Pancreas (tissue), 10 donors: ENCODE data around the gene PAK1. TPM values are rescaled to one million over a fixed set of nuclear protein-coding genes. Genes with fewer than 3 reads are reported as not detected.

ENCODE experiments used
- ATAC-seq, 4 donors: fragments of 200-7000 bp; cut with Tn5 transposase; one replicate each; pipeline versions ENCODE4 v1.8.0 to v1.9.1; 2020; ENCODE audit warnings: mild to moderate bottlenecking in 4 of 4, moderate library complexity in 4 of 4
- DNase-seq, 6 donors: peaks; one replicate each; pipeline ENCODE4 v3.0.0-alpha.2; 2020
- FAIRE-seq: peaks from 2 replicates; lab custom pipeline; 2012; peaks lifted over from hg19 to GRCh38; lab: Jason Lieb, UNC
- H3K27ac ChIP-seq, 4 donors: fragments of 200-600 bp; sonication (generic); 1 replicate in 3 of 4; 2 replicates in 1 of 4; pipeline versions ENCODE4 v1.5.0 to v1.8.0; 2020
- H3K27me3 ChIP-seq, 4 donors: fragments of 200-600 bp; one replicate each; pipeline ENCODE4 v1.8.0; 2021
- H3K36me3 ChIP-seq, 3 donors: fragments of 200-600 bp; sonication (generic) in 1 of 3; one replicate each; pipeline versions ENCODE4 v1.5.0 to v1.8.0; 2020 to 2021
- H3K4me1 ChIP-seq, 3 donors: fragments of 200-600 bp; one replicate each; pipeline ENCODE4 v1.8.0; 2021
- H3K4me3 ChIP-seq, 4 donors: fragments of 200-600 bp; sonication (generic) in 2 of 4; one replicate each; pipeline versions ENCODE4 v1.5.0 to v1.8.0; 2020 to 2021
- H3K9me3 ChIP-seq, 4 donors: fragments of 200-600 bp; one replicate each; pipeline ENCODE4 v1.8.0; 2021
- WGBS, 2 donors: extraction: QIAGEN DNeasy Blood & Tissue Kit; methylation state at CpG; one replicate each; pipeline ENCODE4 v1.1.7; 2013; 5-methylcytosine and 5-hydroxymethylcytosine counted together
- intact Hi-C, 3 donors: fragments of 100-400 bp; cut with DNase I; formaldehyde crosslinking; loops; one replicate each; pipeline versions ENCODE4 v1.11.1 to v1.14.2; 2022
- polyA plus RNA-seq, 2 donors: library from polyadenylated mRNA; stranded (reverse); fragments of 200-250 nt; gene quantifications; one replicate each; pipeline ENCODE4 v1.2.3, GENCODE V29; 2013
- total RNA-seq, 6 donors: library from RNA; stranded (reverse); fragmentation: NEBNext Ultra II Directional in 4 of 6; extraction: Animal tissue kit (Norgen Biotek cat#: 25700) in 4 of 6; gene quantifications; one replicate each; pipeline versions ENCODE4 v1.2.1 to v1.2.4, GENCODE V29; 2021 to 2023
- TF ChIP-seq, protein P1 (sequence below), 4 donors: fragments of 200-600 bp; sonication (generic) in 3 of 4; IDR thresholded peaks; one replicate each; pipeline versions ENCODE4 v1.5.0 to v1.8.0; 2021; ENCODE audit warnings: antibody characterized with exemption in 4 of 4
- donor health status: healthy with polysubstance abuse.
- donor health status: DM: no; HTN: no; CAD: no; lungs with moderate emphysema.
- donor health status: DM: no; HTN: no; CAD: no.
- donor health status: control.
- donor health status: control.
- donor health status: Bipolar disorder and iron deficiency.
- donor health status: DM: yes; HTN: yes; CAD: no.
- donor health status: DM: no; HTN: no; CAD: no.
- donor health status: DM: no; HTN: no; CAD: no.
- donor health status: DM: yes; HTN: yes; CAD: no.

PAK1 gene
- total and polyA plus RNA-seq, 8 donors, result 9.0 to 40.0 (median 20.7) TPM

DNA sequence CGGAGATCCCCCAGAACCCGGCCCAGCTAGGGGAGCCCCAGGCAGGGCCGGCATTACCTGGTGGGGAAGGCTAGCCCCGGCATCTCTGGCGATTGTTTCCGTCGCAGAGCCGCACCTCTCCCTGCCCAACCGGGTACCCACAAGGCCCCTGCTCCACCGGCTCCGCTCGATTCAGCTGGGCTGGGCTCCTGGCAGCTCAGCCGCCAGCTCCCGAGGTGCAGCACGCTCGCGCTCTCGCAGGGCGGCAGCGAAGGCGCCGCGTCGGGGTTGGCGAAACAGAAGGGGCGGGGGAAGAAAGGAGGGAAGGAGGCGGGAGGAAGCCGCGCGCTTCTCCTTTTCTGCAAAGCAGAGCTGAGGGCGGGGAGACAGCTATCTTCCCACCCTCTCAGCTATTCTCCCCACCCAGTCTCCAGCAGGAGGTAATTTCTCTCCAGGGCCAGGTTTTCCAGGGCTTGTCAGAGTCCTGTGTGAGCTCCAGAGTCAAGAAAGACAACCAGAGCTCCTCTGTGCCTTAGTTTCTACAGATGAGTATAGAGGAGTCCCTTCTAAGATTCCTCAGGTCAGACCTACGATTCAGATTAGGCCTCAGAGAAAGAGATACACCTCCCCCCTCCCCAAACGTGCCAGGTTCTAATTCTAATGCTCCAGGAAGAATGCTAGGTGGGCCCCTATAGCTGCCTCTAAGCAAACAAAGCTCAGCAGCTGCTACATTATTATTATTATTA, 62.0 kb downstream of the PAK1 start:
- FAIRE-seq (no peak), DNase-seq (peak; percentile 80 to 94 (median 86)), ATAC-seq (peak; percentile 91 to 97 (median 96))
- Histone ChIP-seq H3K4me3 (peak overlapping the region in 3 of 4 donors; percentile 12 to 47 (median 27)), H3K27ac (peak overlapping the region in 2 of 4 donors; percentile 17 to 44), H3K36me3 (no peaks in the 10 kb centered on the region), H3K27me3 (no peaks in the 10 kb centered on the region), H3K9me3 (no peaks in the 10 kb centered on the region), H3K4me1 (peaks cover 9 to 11% (median 10%) of the 10 kb centered on the region in 3 donors)
- TF ChIP-seq, protein P1, sequence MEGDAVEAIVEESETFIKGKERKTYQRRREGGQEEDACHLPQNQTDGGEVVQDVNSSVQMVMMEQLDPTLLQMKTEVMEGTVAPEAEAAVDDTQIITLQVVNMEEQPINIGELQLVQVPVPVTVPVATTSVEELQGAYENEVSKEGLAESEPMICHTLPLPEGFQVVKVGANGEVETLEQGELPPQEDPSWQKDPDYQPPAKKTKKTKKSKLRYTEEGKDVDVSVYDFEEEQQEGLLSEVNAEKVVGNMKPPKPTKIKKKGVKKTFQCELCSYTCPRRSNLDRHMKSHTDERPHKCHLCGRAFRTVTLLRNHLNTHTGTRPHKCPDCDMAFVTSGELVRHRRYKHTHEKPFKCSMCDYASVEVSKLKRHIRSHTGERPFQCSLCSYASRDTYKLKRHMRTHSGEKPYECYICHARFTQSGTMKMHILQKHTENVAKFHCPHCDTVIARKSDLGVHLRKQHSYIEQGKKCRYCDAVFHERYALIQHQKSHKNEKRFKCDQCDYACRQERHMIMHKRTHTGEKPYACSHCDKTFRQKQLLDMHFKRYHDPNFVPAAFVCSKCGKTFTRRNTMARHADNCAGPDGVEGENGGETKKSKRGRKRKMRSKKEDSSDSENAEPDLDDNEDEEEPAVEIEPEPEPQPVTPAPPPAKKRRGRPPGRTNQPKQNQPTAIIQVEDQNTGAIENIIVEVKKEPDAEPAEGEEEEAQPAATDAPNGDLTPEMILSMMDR (IDR thresholded peaks at IDR 0.05), result no peak
- intact Hi-C loops, result no loop called here
- 4% methylated on average over 32 to 33 of the region's 33 CpGs for WGBS, 2 donors

DNA sequence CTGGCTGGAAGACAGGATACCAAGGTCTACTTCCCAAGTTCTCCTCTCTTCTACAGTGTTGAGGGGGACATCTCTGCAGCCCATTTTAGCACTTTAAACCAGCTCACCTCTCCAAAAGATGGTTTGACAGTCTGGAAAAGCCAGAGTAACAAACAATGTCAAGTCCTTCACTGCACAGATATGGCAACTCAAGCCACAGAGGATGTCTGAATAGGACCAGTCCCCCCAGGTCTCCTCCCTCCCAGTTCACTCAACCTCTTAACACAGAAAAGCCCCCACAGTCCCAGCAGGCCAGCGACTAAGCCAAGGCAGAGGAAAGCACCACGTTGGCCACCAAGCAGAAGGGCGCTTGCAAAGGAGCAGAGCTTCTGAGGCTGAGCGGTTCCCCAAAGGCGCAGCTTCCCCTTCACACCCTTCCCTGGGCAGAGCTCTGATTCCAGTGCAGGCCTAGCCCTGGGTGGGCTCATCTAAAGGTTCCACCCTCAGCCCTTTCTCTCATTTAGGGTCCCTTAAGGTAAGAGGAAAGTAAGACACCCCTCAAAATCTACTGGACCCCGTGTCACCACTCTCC, 62.7 kb downstream of the PAK1 start:
- no peak for FAIRE-seq
- intact Hi-C loops, result no loop called here
- peak in 3 of 4 donors; percentile 28 to 62 (median 57) for ATAC-seq
- Histone ChIP-seq H3K9me3 (no peaks in the 10 kb centered on the region), H3K27ac (peak overlapping the region in 2 of 4 donors; percentile 17 to 44), H3K4me3 (peak overlapping the region in 3 of 4 donors; percentile 12 to 47 (median 27)), H3K36me3 (no peaks in the 10 kb centered on the region), H3K27me3 (no peaks in the 10 kb centered on the region), H3K4me1 (peaks cover 9 to 11% (median 10%) of the 10 kb centered on the region in 3 donors)
- TF ChIP-seq, protein P1 (IDR thresholded peaks at IDR 0.05), result no peak
- peak in 4 of 6 donors; percentile 13 to 60 (median 42) for DNase-seq
- 56 to 62% methylated on average over 6 of the region's 6 CpGs for WGBS, 2 donors

DNA sequence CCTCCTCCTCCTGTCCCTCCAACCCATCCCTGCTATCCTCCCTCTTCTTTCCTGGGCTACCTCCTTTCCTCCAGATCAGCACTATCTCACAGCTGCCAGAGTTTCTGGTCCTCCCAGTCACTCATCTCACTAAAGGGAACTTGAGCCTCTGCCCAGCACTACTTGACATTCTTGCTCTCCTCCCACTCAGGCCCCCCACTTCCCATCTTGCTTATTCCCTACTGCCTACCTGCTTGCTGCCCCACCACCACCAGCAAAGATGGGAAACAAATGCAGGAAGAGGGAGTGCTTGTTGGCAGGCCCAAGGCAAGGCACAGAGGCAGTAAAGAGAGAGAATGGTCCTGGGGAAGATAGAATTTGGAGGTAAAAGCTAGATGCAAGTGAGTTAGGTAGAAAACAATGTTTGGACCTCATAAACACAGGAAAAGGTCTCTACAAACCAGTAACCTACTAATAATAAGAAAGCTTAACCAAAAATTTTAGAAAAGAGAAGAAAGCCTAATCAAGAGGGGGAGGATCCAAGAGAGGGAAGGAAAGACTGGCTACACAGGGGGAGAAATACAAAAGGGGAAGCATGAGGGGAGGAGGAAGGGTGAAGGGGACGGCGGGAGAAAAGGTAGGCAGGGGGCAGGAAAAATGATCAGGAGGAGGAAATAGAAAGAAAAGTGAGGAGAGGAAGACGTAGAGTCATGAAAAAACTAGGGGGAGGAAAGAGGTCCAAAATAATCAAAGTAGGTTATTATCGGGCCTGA, 63.6 kb downstream of the PAK1 start:
- 87 to 92% methylated on average over 4 of the region's 4 CpGs for WGBS, 2 donors
- Histone ChIP-seq H3K9me3 (no peaks in the 10 kb centered on the region), H3K36me3 (no peaks in the 10 kb centered on the region), H3K27ac (no peak overlapping the region), H3K4me1 (peaks cover 9 to 11% (median 10%) of the 10 kb centered on the region in 3 donors), H3K4me3 (no peak overlapping the region), H3K27me3 (no peaks in the 10 kb centered on the region)
- no peak for DNase-seq
- no peak for ATAC-seq
- FAIRE-seq, result no peak
- intact Hi-C loops, result no loop called here
- TF ChIP-seq, protein P1 (IDR thresholded peaks at IDR 0.05), result no peak

DNA sequence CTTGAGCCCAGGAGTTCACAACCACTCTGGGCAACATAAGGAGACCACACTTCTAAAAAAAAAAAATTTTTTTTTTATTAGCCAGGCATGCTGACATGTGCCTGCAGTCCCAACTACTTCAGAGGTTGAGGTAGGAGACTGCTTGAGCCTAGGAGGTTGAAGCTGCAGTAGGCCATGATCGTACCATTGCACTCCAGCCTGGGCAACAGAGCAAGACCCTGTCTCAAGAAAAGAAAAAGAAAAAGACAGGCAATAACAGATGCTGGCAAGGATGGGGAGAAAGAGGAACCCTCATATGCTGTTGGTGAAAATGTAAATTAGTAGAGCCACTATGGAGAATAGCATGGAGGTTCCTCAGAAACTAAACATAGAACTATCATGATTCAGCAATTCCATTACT, 64.8 kb downstream of the PAK1 start:
- Histone ChIP-seq H3K36me3 (no peaks in the 10 kb centered on the region), H3K4me3 (no peak overlapping the region), H3K27me3 (no peaks in the 10 kb centered on the region), H3K9me3 (no peaks in the 10 kb centered on the region), H3K27ac (no peak overlapping the region), H3K4me1 (peaks cover 9 to 11% (median 10%) of the 10 kb centered on the region in 3 donors)
- FAIRE-seq, result no peak
- no peak for DNase-seq
- intact Hi-C loops, result no loop called here
- TF ChIP-seq, protein P1 (IDR thresholded peaks at IDR 0.05), result no peak
- WGBS, 2 donors, result 91 to 100% methylated on average over 1 of the region's 1 CpG
- no peak for ATAC-seq
